Fibroblast of peridontal ligament (primary cell): ENCODE data around the gene ORC3.
A peak's percentile ranks its signal among the peaks of the same experiment; 100 is the strongest.
"Not testable (repeated sequence)": the region's sequence is repeated elsewhere in the genome, so short reads cannot be mapped to it uniquely, and the experiment has no call there.

ENCODE experiments used
- DNase-seq: peaks from one replicate; pipeline ENCODE4 v3.0.0-alpha.2; 2010; ENCODE audit errors: extremely low read depth

Gene ORC3

GRCh38 chr6:87600576-87600975 is 10.6 kb downstream of the ORC3 start:
- no peak for DNase-seq

GRCh38 chr6:87606199-87606598 is 16.3 kb downstream of the ORC3 start:
- no peak for DNase-seq

GRCh38 chr6:87608802-87609201 is 18.9 kb downstream of the ORC3 start:
- DNase-seq, result no peak

DNA sequence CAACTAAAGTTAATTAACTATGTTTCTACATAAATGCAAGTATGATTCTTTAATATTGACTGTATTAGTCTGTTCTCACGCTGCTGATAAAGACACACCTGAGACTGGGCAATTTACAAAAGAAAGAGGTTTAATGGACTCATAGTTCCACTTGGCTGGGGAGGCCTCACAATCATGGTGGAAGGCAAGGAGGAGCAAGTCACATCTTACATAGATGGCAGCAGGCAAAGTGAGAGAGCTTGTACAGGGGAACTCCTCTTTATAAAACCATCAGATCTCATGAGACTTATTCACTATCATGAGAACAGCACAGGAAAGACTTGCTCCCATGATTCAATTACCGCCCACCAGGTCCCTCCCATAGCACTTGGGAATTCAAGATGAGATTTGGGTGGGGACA is 23.1 kb downstream of the ORC3 start:
- not testable (repeated sequence) for DNase-seq

GRCh38 chr6:87617405-87617804 is 27.5 kb downstream of the ORC3 start:
- no peak for DNase-seq

DNA sequence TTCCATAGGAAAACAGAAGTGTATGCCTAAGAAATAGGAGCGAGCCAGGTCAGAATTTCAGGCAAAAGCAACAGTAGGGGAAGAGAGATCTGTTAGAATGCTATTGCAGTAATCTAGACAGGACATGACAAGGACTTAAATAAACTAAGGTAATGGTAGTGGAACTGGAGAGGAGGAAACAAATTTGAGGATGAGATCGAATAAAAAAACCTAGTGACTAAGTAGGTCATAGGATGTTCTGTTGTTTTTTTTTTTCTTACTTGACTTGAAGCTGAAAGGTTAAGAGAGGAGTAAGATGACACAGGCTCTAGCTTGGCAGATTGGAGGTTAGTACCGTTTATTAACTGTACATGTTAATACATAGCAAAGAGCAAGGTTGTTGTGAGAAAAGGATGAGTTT is 28.6 kb downstream of the ORC3 start:
- no peak for DNase-seq

- no peak for DNase-seq
Observed at GRCh38 chr6:87623248-87623647, 33.3 kb downstream of the ORC3 start.

GRCh38 chr6:87628424-87628823 is 38.5 kb downstream of the ORC3 start:
- no peak for DNase-seq

- DNase-seq, result peak; percentile 60
Observed at GRCh38 chr6:87628881-87629280, 38.9 kb downstream of the ORC3 start.

DNA sequence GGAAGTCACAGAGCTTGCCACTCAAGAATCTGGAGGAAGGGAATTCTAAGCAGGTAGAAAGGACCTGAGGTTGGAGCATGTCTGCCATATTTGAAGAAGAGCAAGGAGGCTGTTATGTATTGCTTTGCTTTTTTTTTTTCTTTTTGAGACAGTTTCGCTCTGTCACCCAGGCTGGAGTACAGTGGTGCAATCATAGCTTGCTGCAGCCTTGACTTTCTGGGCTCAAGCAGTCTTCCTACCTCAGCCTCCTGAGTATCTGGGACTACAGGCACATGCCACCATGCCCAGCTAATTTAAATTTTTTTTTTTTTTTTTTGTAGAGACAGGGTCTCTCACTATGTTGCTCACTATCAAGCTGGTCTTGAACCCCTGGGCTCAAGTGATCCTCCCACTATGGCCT is 40.8 kb downstream of the ORC3 start:
- DNase-seq, result no peak

- DNase-seq, result no peak
Observed at GRCh38 chr6:87633851-87634250, 43.9 kb downstream of the ORC3 start.

GRCh38 chr6:87636315-87636714 is 46.4 kb downstream of the ORC3 start:
- no peak for DNase-seq

GRCh38 chr6:87637106-87637505 is 47.2 kb downstream of the ORC3 start:
- no peak for DNase-seq

GRCh38 chr6:87639373-87639772 is 49.4 kb downstream of the ORC3 start:
- DNase-seq, result no peak

- DNase-seq, result no peak
Observed at GRCh38 chr6:87641065-87641692, 51.2 kb downstream of the ORC3 start.

DNA sequence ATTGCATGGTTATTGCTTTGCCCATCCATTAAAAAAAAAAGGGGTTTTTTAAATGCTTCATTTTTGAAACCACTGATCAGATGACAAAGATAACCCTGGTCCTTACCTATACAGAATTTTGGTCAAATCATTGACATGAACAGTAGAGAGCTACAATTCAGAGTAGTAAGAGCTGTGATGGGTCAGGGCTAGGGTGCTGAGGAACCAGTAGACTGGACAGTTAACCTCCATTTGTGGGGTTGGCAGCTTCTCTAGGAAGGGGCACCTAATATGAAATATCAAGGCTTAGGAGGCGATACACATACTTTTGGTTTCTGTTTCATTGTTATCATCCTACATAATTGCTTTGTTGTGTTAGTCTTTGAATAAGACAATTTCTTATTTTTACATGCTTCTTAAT is 55.1 kb downstream of the ORC3 start:
- DNase-seq, result no peak

DNA sequence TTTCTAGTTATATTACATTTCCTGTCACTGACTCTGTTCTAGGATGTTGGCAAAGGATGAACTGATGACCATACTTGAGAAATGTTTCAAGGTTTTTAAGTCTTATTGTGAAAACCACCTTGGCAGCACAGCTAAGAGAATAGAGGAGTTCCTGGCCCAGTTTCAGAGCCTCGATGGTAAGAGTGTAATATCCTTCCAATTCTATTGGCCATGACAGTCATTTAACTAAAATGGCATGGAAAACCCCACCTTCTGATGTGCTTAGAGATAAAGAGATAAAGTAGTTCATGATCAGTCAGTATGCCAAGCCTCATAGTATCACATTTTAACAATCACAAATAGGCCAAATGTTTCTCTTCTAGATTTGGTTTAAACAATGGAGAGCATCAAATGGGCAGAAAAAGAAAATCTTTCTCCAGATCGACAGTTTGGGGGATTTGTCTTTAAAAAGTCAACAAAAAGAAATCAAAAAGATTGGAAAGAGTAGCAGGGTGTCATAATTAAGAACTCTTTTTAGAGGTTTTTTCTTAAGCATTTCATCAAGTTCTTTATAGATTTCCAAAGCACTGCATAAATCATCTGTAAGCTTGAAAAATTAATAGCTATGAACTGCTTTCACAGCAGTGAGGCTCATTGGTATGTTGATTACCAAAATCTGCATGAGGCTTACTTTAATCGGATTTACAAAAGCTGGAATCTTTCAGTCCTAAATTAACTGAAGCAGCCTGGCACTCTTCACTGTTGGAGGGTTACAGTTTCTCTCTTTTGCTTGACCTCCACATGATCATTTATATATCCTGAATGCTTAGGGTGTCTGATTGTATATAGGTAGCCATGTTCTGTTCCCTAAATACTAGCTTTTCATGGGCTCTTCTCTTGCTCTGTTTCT is 63.4 kb downstream of the ORC3 start:
- DNase-seq, result no peak

- no peak for DNase-seq
Observed at GRCh38 chr6:87654122-87654521, 64.2 kb downstream of the ORC3 start.

DNA sequence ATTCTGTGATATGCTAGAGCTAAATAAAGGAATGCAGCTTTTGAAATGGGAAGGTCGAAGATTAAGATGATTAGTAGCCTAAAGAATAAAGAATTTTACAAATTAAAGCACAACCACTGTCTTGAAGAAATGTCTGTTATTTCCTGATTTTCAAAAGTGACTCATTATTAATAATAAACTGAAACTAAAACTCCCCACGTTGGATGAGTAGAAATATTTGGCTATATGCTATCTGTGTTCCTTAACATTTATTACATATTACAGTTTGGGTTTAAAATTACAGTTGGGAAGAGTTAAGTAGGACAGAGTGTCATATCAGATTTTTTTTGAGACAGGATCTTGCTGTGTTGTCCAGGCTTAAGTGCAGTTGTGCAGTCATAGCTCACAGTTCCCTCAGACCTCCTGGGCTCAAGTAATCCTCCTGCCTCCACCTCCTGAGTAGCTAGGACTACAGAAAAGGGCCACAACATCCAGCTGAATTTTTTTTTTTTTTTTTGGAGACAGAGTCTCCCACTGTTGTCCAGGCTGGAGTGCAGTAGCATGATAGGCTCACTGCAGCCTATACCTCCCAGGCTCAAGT is 65.0 kb downstream of the ORC3 start:
- DNase-seq, result no peak

DNA sequence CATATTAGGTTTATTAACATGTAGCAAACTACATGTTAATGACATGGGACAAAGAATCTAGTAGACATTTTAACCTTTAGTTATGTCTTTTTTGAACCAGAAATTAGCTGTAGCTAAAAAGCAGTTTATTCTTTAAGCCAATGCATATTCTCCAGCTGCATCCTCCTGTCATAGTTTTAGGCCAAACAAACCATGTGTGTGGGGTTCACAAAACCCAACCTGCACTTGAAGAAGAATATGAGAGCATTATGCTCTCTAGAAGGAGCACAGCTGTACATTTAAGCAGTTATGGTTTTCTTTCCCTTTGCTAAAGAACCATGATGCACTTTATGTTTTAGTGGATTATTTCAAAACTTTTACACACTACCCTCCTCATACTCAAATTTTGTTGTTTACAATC is 65.9 kb downstream of the ORC3 start:
- no peak for DNase-seq

- no peak for DNase-seq
Observed at GRCh38 chr6:87656857-87657256, 66.9 kb downstream of the ORC3 start.

DNA sequence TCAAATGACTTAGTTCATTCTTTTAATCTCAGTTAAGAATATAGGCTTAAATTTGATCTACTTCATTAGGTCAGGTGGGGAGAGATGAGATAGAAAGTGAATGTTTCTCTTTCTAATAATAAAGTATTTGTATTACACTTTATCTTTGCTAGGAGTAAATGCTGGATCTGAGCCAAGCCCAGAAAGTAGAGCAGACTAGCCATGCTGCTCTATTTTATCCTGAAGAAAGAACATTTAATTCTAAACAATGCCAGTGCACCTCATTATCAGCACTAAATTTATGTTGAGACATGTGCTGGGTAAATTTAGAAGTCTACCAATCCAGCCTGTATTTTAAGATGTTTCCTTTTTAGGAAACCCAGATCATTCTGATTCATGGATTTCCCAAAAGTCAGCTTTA is 68.6 kb downstream of the ORC3 start:
- DNase-seq, result no peak
